GM12892 (cell line): Measurements from ENCODE around the gene NR2F2.

Experiments
- DNase-seq: peaks from one replicate; pipeline ENCODE4 v3.0.0; 2011; ENCODE audit not compliant: insufficient read length
- FAIRE-seq: peaks from 2 replicates; lab custom pipeline; 2011; peaks lifted over from hg19 to GRCh38; lab: Jason Lieb, UNC
- POLR2A ChIP-seq: IDR thresholded peaks from 2 replicates; pipeline ENCODE4 v1.6.1; 2011; ENCODE audit warnings: low read depth, low read length, control low read depth
- POLR2AphosphoS5 ChIP-seq: IDR thresholded peaks from 2 replicates; pipeline ENCODE4 v1.6.1; 2011; ENCODE audit warnings: low read depth, low read length, control low read depth
- TAF1 ChIP-seq: IDR thresholded peaks from 2 replicates; pipeline ENCODE4 v1.6.1; 2011; ENCODE audit warnings: low read depth, mild to moderate bottlenecking, control low read depth, low read length, borderline replicate concordance

Gene NR2F2

GRCh38 chr15:96304839-96305238 is 25.7 kb upstream of the NR2F2 start:
- DNase-seq (no peak), FAIRE-seq (no peak)
- TF ChIP-seq POLR2A (no peak), POLR2AphosphoS5 (no peak), TAF1 (no peak)

GRCh38 chr15:96306321-96306720 is 24.2 kb upstream of the NR2F2 start:
- DNase-seq (no peak), FAIRE-seq (no peak)
- TF ChIP-seq POLR2AphosphoS5 (no peak), TAF1 (no peak), POLR2A (no peak)

GRCh38 chr15:96307856-96308394 is 22.6 kb upstream of the NR2F2 start:
- FAIRE-seq (no peak), DNase-seq (no peak)
- no peak for TF ChIP-seq POLR2A
- TF ChIP-seq POLR2AphosphoS5, result no peak
- TF ChIP-seq TAF1, result no peak

- DNase-seq (no peak), FAIRE-seq (no peak)
- TF ChIP-seq POLR2AphosphoS5, result no peak
- no peak for TF ChIP-seq TAF1
- no peak for TF ChIP-seq POLR2A
These were observed 21.3 kb upstream of the NR2F2 start for GRCh38 chr15:96309143-96309660.

- TF ChIP-seq POLR2A, result no peak
- TF ChIP-seq TAF1, result no peak
- TF ChIP-seq POLR2AphosphoS5, result no peak
- FAIRE-seq (no peak), DNase-seq (no peak)
These were observed 19.1 kb upstream of the NR2F2 start for GRCh38 chr15:96311256-96311955.

- no peak for FAIRE-seq
- DNase-seq, result no peak
- TF ChIP-seq TAF1 (no peak), POLR2A (no peak), POLR2AphosphoS5 (no peak)
These were observed 18.6 kb upstream of the NR2F2 start for GRCh38 chr15:96311956-96312294.

GRCh38 chr15:96312641-96313335 is 17.7 kb upstream of the NR2F2 start:
- no peak for TF ChIP-seq TAF1
- TF ChIP-seq POLR2A, result no peak
- TF ChIP-seq POLR2AphosphoS5, result no peak
- DNase-seq, result no peak
- FAIRE-seq, result no peak

GRCh38 chr15:96314518-96314917 is 16.0 kb upstream of the NR2F2 start:
- no peak for TF ChIP-seq POLR2AphosphoS5
- TF ChIP-seq TAF1, result no peak
- TF ChIP-seq POLR2A, result no peak
- FAIRE-seq (no peak), DNase-seq (no peak)

GRCh38 chr15:96314963-96315362 is 15.5 kb upstream of the NR2F2 start:
- FAIRE-seq (no peak), DNase-seq (no peak)
- TF ChIP-seq TAF1 (no peak), POLR2A (no peak), POLR2AphosphoS5 (no peak)

GRCh38 chr15:96316953-96317629 is 13.4 kb upstream of the NR2F2 start:
- no peak for DNase-seq
- TF ChIP-seq POLR2A, result no peak
- no peak for TF ChIP-seq TAF1
- no peak for TF ChIP-seq POLR2AphosphoS5
- FAIRE-seq, result no peak

- TF ChIP-seq POLR2AphosphoS5, result no peak
- FAIRE-seq, result no peak
- DNase-seq, result no peak
These were observed 10.4 kb upstream of the NR2F2 start for GRCh38 chr15:96320107-96320506.
